Epidermal melanocyte (primary cell): Measurements from ENCODE around the gene ORMDL1.

Source experiments
- DNase-seq: peaks from one replicate; pipeline ENCODE4 v3.0.0; 2011; ENCODE audit warnings: low spot score; ENCODE audit not compliant: insufficient read length

The ORMDL1 gene, protein sequence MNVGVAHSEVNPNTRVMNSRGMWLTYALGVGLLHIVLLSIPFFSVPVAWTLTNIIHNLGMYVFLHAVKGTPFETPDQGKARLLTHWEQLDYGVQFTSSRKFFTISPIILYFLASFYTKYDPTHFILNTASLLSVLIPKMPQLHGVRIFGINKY

DNA sequence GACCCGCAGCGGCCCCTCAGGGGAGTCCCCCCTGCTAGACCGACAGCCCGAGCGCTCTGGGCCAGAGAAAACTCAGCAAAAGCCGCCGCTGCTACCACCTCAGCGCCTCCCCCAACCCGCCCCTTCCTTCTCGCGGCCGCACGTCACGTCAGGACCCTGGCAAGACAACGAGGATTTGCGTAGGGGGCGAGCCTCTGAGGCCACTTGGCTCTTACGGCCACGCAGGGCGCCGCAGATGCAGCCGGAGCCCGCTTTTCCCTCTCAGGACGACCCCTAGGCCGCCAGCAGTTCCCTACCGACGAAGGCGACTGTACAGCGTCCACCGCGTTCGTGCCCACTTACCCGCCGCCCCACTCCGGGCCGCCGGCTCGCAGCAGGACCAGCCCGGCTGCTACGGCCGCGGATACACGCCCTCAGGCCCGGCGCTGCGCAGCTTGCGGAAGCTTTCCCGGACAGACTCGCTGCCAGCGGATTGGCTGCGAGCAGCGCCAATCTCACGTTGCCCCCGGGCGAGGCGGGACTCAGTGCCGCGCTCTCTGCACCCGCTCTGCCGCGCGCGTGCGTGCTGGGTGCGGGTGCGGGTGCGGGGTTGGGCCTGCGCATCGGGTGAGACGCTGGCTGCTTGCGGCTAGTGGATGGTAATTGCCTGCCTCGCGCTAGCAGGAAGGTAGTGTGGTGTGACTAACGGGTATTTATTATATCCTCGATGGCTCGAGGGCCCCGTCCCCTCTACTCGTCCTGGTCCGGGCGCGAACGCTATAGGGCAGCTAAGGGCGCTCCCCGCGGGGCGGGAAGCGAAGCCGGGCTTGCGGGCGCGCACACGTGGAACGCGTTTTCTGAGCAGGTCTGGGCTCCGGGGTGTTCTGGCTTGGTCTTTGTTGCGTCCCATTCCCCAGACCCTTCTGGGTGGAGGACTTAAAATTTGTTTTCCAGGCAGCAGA is at the start of gene ORMDL1, which contains the start of gene PMS1:
Gene ORMDL1, minus strand, starts transcription at position 413 of the 941 bp plus-strand sequence. CDS start 1,744 bp downstream, outside the sequence.
Gene PMS1, plus strand, starts transcription at position 524 of the 941 bp plus-strand sequence. CDS start 7,360 bp downstream, outside the sequence.
- peak; percentile 76 for DNase-seq

GRCh38 chr2:189830510-189830909 is 46.4 kb upstream of the ORMDL1 start:
- DNase-seq: no peak

DNA sequence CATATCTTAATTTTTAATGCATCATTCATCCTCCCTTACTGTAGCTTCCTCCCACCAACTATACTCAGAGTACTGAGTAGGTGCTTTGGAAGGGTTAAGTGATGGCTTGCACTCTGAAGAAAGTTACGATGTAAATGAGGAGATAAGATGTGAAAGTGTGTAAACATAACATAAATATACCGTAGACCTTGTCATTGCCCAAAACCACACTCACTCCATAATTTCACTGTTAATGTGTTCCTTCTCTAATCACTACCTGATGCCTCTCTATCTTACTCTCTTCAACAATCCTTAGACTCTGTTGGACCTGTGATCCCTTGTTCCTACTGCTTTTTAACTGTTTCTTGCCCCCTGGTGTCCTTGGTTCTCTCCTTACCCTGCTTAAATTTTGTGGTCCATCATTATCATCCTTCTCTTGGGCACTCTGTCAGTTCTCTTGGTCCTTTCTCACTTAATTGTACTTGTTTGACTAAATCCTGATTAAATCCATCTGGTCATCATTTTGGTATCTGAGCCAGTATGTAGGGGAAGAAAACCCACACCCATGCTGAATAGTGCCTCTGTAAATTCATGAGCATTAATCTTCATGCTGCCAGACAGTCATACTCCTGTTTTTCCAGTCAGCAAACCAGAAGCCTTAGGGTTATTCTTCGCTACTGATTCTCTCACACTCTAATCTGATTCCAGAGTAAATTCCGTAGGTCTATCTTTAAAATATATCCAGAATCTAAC is 45.1 kb upstream of the ORMDL1 start:
- no peak for DNase-seq

GRCh38 chr2:189826039-189826438 is 41.9 kb upstream of the ORMDL1 start:
- DNase-seq: no peak

- DNase-seq: no peak
Measured at GRCh38 chr2:189824694-189825396, 40.7 kb upstream of the ORMDL1 start.

GRCh38 chr2:189821953-189822748 is 38.0 kb upstream of the ORMDL1 start:
- no peak for DNase-seq

DNA sequence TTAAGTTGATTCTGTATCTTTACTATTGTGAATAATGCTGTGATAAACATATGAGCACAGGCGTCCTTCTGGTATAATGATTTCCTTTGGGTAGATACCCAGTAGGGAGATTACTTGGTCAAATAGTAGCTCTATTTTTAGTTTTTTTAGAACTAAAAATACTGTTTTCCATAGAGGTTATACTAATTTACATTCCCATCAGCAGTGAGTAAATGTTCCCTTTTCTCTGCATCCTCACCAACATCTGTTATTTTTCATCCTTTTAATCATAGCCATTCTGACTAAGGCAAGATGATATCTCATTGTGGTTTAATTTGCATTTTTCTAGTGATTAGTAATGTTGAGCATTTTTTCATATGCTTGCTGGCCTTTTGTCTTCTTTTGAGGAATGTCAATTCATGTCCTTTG is 35.2 kb upstream of the ORMDL1 start:
- DNase-seq: no peak

DNA sequence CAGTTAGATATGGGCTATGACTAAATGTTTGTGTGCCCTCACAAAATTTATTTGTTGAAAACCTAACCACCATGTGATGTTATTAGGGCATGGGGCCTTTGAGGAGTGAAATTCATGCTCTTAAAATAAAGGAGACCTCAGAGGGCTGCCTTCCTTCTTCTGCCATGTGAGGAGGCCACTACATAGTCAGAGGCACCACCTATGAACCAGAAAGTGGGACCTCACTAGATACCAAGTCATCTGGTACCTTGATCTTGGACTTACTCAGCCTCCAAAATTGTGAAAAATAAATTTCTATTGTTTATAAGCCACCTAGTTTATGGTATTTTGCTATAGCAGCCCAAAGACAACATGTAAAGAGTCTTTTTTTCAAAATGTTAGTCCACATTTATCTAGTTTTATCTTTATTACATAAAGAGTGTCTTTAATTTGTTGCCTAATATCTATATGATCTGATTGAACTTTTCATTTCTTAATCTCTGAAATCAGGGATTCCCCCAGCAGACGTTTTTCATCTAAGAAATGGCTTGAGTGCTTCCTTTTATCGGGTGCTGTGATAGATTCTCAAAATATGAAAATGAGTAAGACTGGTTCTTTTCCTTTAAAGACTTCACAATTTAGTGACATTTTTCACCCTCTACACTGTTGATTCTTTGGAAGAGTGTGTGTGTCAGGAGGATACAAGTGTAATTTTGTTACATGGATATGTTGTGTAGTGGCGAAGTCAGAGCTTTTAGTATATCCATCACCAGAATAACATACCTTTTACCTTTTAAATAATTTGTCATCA is 34.3 kb upstream of the ORMDL1 start:
- no peak for DNase-seq

GRCh38 chr2:189803431-189803830 is 19.3 kb upstream of the ORMDL1 start:
- no peak for DNase-seq

- DNase-seq: no peak
Measured at GRCh38 chr2:189802396-189802912, 18.3 kb upstream of the ORMDL1 start.

DNA sequence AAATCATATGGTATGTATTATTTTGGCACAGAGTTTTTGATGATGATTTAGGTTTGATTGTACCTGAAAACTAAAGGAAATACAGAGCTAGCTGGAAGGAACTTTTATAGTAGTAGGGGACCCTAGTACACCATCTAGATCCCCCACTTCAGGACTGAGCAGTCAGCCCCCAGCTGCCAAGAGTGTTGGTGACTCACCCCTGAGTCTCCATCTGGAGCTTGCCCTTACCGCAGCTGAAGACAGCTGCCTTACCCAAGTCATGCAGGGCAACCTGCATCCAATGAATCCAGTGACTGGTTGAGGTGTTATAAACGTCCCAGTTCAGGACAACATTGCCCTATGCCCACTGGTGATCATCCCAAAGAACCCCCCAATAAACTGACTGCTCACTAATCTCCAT is 15.4 kb upstream of the ORMDL1 start:
- DNase-seq: no peak

GRCh38 chr2:189799030-189799331 is 14.8 kb upstream of the ORMDL1 start:
- no peak for DNase-seq

- no peak for DNase-seq
Measured at GRCh38 chr2:189798312-189799029, 14.3 kb upstream of the ORMDL1 start.

DNA sequence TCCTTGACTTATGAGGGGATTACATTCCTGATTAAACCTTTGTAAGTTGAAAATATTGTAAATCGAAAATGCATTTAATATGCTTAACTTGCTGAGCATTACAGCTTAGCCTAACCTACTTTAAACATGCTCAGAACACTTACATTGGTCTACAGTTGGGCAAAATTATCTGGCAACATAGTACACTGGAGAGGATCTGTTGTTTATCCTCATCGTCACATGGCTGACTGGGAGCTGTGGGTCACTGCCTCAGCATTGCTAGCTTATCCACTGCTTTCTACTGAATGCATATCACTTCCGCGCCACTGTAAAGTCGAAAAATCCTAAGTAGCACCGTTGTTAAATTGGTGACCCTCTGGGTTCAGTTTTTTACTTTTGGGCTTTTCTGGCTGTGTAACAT is 13.8 kb upstream of the ORMDL1 start:
- DNase-seq: no peak

DNA sequence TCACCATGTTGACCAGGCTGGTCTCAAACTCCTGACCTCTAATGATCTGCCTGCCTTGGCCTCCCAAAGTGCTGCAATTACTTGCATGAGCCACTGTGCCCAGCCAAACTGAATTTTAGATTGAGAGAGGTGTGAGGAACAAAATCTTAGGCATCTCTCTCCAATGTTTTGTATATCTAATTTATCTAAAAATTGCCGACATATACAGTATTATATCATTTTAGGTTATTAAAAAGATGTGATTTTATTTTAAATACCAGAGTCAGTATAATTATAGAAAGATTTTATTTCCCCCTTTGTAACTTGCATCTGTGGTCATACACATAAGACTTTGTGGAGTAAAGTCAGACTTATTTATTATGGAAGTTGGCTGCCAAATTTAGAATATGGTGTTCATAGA is 10.2 kb upstream of the ORMDL1 start:
- DNase-seq: no peak

DNA sequence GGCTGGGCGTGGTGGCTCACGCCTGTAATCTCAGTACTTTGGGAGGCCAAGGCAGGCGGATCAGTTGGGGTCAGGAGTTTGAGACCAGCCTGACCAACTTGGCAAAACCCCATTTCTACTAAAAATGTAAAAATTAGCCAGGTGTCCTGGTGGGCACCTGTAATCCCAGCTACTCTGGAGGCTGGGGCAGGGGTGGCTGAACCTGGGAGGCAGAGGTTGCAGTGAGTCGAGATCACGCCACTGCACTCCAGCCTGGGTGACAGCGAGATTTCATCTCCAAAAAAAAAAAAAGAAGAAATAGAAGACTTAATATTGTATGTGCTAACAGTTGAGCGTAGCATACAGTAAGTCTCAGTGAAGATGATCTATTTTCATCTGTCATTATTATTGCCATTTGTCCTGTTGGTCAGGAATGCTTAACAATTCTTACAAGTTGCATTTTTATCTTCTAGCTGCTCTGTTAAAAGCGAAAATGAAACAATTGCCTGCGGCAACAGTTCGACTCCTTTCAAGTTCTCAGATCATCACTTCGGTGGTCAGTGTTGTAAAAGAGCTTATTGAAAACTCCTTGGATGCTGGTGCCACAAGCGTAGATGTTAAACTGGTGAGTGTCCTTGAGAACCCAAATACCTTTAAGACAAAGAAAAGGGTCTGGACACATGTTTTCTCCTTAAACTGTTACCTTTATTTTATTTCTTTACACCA is 7.4 kb upstream of the ORMDL1 start:
- no peak for DNase-seq

GRCh38 chr2:189783451-189783926 is 650 bp downstream of the ORMDL1 start:
- no peak for DNase-seq

DNA sequence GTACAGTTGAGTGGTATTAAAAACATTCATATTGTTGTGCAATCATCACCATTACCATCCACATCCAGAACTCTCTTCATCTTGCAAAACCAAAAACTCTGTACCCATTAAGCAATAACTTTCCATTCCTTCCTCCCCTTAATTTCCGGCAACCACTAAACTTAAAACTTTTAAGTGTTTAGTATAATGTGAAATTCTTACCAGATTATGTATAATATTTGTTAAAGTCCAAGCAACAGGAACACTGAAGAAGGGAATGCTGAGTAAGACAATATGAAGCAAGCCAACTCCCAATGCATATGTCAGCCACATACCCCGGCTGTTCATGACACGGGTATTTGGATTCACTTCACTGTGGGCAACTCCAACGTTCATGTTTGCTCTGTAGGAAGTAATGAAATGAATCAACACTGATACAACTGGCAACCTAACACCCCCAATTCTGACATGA is 1.9 kb downstream of the ORMDL1 start:
- DNase-seq: no peak
